Activated CD8-positive, alpha-beta memory T cell treated with anti-CD3 and anti-CD28 coated beads for 4 hours (primary cell): ENCODE results near the gene PTTG1.
A peak's percentile ranks its signal among the peaks of the same experiment; 100 is the strongest.

Experiments
- DNase-seq, 2 donors: peaks; one replicate each; pipeline ENCODE4 v3.0.0-alpha.2; 2020; ENCODE audit warnings: low read depth in 2 of 2

Gene PTTG1

DNA sequence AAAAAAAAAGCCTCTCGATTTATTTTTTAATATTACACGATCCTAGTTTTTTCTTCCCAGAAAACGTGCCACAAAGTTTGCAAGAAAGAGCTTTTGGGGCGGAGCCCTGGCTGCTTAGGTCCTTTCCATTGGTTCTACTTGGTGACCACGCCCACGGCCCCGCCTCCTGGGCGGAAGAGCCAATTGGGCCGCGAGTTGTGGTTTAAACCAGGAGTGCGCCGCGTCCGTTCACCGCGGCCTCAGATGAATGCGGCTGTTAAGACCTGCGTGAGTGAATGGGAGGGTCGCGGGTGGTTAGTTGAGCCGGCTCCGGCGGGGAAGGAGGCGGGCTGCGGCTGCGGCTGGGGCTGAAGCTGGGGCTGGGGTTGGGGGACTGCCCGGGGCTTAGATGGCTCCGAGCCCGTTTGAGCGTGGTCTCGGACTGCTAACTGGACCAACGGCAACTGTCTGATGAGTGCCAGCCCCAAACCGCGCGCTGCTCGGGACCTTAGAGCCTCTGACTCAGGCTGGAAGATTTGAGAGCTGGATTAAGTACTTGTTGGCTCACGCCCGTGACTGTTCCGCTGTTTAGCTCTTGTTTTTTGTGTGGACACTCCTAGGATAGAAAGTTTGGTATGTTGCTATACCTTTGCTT, at the start of gene PTTG1:
Gene PTTG1 (plus strand): TSS at position 231 of the 634 bp plus-strand sequence. CDS start 458 bp downstream, outside the sequence.
- DNase-seq = peak; percentile 78

DNA sequence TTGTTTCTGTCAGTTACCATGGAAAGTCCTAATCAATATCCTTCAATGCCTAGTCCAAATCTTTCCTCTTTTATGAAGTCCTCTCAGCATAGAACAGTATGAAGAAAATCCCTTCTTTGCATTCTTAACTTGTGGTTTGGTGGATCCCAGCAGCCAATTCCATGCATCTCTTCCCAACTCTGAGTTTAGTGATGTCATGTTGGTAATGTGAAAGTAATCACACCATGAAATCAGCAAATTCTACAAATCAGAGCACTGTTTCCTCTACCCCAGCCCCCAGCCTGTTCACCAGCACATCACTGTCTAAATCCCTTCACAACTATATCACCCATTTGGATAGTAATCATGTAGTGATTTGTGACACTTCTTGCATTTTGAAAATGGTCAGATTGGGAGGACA, 46.5 kb upstream of the PTTG1 start:
- no peak for DNase-seq

- no peak for DNase-seq
Observed at GRCh38 chr5:160375701-160376100, 46.0 kb upstream of the PTTG1 start.

DNA sequence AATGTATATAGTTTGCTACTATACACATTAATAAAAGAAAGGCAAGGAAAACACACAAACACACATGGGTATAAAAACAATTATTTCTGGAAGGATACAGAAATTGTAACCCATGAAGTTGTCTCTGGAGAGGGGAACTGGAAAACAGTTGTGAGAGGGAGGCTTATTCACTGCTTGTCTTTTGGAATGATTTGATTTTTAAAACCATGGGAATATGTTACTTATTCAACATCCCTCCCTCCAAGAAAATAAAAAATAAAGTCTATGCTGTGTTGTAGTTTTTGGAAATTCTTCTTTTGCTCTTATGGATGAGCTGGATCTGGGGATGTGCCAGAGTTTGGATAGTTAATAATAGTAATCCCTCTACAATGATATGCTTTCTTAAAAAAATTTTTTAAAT, 45.2 kb upstream of the PTTG1 start:
- DNase-seq = no peak

- no peak for DNase-seq
Observed at GRCh38 chr5:160377651-160378050, 44.0 kb upstream of the PTTG1 start.

DNA sequence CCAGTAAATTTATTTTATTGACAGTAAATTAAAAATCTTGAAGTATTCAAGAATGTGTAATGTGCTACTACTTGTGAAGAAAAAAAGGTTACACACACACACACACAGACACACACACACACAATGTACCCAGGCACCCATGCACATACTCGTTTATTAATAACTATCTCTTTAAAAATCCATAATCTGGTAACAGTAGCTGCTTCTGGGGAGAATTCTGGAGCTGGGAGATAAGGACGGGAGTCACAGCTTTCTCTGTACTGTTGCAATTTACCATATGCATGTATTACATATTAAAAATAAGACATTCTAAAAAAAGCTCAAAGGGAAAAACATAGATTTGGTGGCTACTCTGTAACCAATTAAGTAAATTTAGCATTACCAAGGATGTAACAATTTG, 43.3 kb upstream of the PTTG1 start:
- DNase-seq = no peak

DNA sequence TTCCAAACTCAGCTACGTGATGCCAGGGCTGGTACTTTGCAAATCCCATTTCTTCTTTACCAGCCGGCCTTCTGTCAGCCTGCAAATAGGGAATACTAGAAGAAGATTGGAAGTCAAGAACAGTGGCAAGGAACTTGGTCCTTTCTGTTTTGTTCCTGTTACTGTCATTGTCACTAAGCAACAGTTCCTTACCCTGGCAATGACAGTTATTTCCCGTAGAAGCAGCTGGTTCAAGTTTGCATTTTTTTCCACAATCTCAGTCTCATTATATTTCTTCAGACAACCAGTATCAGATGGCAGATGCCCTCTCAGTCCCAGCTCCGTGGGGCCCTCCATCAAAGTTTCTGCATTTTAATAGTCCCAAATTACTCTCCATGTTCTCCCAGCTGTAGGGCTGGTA, 42.1 kb upstream of the PTTG1 start:
- DNase-seq = no peak

DNA sequence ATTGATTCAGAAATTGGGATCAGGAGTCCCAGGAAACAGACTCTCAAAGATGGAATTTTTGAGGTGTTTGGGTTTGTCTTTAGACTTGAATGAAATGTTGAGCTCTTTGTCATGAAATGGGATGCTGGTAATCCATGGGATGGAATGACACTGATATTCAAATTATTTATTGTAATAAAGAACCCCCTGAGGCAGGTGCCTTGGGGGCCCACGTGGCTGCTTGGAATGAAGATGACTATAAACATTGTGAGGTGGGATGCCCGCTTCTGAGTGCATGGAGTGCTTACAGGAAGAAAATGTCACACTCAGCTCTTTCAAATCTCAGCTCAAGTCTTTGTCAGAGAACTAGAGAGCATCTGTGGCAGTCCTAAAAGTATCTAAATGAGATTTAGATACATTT, 41.6 kb upstream of the PTTG1 start:
- DNase-seq = no peak

DNA sequence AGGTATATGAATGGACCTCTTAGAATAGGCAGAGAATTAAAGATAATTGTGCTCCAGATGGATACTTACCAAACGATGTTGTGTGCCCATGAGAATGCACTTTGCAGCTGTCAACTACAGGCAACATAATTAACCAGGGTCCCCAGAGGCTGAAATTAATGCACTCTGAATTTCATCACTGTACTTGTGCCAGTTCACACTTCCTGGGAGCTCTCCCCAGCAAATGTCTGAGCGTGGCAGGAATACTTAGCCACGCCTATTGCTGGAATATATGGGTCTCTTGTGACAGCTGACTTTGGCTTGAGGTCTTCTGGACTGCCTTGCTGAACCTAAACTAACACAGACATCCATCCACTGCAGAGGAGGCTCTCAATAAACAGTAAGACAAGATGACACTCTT, 39.3 kb upstream of the PTTG1 start:
- no peak for DNase-seq

DNA sequence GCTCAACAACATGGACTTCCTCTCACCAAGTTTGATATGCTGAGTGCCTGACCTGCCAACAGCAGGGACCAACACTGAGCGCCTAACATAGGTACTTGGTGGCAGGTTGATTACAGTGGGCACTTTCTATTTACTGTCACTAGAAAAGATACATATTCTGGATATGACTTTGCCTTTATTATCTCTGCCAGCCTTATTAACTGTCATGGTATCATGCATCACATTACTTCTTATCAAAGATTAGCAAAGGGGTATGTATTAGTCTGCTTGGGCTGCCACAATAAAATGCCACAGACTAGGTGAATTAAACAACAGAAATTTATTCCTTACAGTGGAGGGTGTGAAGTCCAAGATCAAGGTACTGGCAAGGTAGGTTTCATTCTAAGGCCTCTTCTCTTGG, 37.0 kb upstream of the PTTG1 start:
- DNase-seq = no peak

DNA sequence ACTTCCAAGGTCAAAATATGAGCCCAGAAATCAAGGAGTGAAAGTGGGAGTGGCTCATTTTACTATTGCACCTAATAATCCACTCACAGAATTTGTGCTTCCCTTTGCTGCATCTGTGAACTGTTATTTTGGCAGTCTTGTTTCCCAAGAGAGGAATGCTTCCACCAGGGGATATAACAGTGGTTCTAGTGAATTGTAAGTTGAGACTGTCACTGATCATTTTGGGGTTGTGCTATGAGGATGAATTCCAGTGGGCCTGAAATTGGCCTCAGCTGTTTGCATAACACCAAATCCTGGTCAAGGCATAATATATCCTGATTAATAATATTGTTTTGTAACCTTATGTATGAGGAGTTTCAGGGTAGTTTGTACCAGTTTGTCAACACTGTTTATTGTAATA, 36.2 kb upstream of the PTTG1 start:
- no peak for DNase-seq

GRCh38 chr5:160387445-160387844, 34.2 kb upstream of the PTTG1 start:
- DNase-seq = no peak

DNA sequence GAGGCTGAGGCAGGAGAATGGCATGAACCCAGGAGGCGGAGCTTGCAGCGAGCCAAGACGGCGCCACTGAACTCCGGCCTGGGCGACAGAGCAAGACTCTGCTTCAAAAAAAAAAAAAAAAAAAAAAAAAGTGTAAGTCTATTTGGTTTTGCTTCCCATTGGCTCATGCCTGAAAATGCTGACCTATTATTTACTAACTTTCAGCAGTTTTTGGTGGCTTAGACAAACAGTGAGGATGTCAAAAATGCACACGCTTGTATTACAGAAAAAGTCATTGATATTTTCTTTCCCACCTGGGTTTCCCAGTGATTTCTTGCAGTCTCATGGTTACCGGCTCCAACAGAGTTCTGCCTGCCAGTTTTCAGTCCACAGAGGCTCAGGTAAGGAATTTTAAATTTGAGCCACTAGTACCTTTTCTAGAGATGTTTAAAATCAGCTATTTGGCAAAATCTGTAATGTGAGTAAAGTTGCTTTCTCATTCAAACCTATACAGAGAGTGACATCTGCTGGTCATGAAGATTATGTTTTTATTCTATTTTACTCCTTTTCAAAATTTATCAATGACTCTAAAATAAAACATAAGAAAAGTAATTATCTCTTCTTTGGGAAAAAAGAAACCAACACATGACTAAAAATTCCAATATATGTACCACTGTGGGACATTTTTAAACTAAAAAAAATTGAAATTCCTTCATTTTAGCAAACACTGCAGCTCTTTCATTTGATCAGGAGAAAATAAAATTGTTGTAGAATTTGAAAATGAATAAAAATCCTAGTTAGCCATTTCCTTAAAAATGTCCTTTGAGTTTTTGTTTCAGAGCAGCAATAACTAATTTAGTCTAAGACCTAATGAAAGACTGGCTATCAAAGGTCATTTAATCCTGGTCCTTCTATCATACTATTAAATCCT, 30.6 kb upstream of the PTTG1 start:
- no peak for DNase-seq

- DNase-seq = no peak
Observed at GRCh38 chr5:160395111-160395510, 26.5 kb upstream of the PTTG1 start.

- DNase-seq = no peak
Observed at GRCh38 chr5:160397492-160397891, 24.2 kb upstream of the PTTG1 start.

GRCh38 chr5:160398806-160399205, 22.8 kb upstream of the PTTG1 start:
- DNase-seq = no peak

DNA sequence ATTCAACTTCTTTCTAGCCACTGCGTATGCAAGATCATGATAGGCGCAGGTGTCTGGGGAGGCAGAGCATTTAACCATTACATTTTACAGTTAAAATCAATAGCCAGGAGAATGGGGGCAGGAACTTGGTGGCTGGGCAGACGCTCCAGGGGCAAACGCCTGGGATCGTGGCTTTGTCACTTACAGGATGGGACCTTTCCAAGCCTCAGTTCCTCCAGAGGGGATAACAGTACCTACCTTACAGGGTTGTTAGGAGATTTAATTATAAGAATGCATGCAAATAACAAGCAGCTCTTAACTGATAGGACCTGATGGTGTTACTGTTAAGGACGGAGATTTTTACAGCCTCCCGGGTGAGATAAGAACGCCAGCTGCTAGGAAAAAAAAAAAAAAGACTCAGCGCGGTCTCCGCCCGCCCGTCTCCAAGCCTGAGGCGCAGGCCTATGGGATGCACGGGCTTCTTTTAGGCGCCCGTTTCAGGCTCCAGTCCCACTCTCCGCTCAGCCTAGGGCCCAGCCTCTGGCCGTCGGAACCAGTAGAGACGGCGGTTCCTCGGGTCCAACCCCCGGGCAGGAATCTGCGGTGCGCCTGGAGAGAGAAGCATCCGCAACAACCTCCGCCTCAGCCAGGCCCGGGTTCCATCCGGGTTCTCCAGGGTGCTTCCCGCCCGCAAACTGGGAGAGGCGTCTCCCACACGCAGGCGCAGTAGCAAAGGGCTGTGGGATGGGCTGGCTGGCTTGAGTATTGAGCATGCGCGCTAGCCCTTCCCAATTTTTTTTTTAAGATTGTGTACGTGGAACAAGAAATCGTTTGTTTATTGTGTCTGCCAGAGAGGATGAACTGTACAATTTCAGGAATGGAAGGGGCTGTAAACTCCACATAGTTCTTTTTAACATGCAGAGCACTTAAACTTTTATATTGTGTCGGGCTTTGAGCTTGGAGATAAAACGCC, 22.0 kb upstream of the PTTG1 start, which contains the start of gene FAM200C:
Gene FAM200C (minus strand): TSS at position 653 of the 952 bp plus-strand sequence. CDS start 4,564 bp downstream, outside the sequence.
- peak; percentile 27 for DNase-seq

DNA sequence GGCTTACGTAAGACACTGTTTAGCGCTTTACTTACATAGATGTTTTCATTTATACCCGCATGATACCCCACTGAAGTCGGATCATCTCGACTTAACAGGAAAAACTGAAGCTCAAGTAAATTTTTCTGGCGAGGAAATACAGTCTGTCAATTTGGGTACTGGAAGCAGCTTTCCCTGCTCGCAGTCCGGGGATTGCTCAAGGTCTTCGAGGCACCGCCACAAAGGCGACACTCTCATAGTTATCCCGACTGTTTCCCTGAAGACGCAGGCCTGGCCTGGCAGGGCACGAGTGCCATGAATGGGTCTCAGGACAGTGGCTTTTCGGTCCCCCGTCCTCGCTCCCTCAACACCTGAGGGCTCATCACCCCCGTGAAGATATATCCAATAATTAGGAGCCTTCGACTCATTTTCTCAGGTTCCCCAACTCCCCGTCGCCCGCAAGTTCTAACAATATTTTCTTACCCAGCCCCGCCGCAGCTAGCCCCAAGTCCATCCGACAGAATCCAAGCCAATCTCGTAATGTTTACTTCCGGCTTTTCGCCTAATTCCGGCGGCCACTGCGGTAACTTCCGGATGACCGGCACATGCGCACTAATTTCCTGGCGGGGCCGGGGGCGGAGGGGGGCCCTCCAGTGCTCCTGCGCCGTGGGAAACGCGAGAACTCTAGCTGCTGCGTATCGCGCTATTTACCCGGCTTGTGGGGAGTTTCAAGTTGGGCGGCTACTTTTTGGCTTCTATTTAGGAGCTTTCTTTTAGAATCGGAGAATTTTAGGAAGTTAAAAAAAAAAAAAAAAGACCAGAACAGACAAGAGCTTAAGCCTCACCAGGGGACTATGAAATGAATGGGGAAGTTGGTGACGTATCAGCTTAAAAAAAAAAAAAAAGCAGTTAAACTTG, 2.8 kb upstream of the PTTG1 start, which contains the start of gene SLU7:
Gene SLU7 (minus strand): TSS at position 521 of the 897 bp plus-strand sequence. CDS start 3,787 bp downstream, outside the sequence.
- DNase-seq = peak; percentile 88

GRCh38 chr5:160419458-160420330, 2.0 kb upstream of the PTTG1 start:
- DNase-seq = no peak

DNA sequence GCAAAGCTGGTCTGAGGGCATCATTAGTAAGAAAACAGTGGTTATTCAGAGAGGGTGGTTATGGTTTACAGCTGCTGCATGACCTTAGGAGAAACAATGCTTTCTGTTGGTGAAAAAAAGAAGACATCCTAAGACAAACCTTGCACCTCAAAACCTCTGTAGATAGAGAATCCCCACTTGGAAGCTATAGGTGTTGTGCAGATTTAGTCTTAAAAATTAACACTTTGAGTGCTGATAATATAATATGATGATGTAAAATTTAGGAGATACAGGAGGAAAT, 1.4 kb upstream of the PTTG1 start:
- DNase-seq = no peak
